Stimulated activated CD4-positive, alpha-beta T cell treated with anti-CD3 and anti-CD28 coated beads, TNF-alpha, amount 100 ng/mL, for 48 hours (primary cell): ENCODE data around the gene TMEM222.

Experiments used
- DNase-seq, 3 donors: peaks; one replicate each; pipeline ENCODE4 v3.0.0-alpha.2; 2020; ENCODE audit warnings: low read depth in 3 of 3

Gene TMEM222

GRCh38 chr1:27359822-27360158 lies 37.8 kb downstream of the TMEM222 start:
- DNase-seq, result no peak

GRCh38 chr1:27360159-27361043 lies 38.4 kb downstream of the TMEM222 start:
- no peak for DNase-seq

DNA sequence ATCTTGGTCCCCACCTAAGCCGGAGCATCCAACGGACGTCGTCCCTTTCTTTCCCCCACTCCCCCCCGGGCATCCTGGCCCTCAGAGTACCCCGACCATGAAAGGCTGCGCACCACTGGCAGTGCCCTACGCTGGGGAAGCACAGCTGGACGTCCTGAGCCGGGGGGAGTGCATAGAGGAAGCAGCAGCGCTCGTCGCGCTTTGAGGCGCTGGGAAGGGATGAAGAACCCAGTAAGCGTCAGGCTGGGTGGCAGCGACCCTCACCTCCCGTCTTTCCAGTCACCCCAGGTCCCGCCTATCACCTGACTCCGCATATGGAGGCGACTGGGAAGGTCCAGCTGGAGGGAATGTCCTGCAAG lies 39.1 kb downstream of the TMEM222 start:
- DNase-seq, result no peak

GRCh38 chr1:27361553-27361952 lies 39.6 kb downstream of the TMEM222 start:
- no peak for DNase-seq

DNA sequence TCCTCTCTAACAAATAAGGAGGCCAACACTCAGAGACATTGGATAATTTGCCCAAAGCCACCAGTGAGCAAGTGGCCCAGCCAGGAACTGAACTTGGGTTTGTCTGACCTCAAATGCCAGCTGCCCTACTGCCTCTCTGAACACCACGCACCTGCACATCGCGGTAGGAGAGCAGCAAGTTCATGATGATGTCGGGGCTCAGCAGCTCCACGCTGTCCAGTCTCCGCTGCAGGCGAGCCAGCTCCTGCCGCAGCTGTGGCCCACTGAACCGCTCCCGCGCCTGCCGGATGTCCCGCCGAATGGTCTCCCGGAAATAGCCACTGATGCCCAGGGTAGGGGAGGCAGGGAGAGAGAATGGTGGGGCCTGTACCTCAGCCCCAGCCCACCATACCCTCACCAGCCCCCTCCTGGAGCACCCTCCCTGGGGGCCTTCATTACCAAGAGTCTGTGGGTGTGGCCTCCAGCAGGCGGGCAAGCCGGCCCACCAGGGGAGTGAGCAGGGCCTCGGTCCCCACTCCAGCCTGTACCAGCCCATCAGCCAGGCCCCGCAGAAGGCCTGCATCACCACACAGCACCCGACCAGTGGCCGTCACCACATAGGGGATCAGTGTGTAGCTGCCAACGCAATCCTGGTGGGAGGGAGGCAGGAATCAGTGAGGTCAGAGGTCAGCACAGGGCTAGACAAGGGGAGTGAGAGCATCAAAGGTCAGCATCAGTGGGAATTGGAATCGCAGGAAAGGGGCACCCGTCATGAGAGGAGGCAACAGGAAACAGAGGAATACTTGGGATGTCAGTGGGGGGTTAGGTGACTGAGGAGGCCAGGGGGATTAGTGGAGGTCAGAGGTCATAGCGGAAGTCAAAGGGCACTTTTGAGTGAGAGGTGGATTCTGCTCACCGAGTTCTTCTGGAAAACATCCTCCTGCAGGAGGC lies 42.1 kb downstream of the TMEM222 start:
- no peak for DNase-seq

- DNase-seq, result no peak
Measured at GRCh38 chr1:27364696-27365371, 42.9 kb downstream of the TMEM222 start.

- DNase-seq, result peak; percentile 63 to 82 (median 69)
Measured at GRCh38 chr1:27365372-27366112, 43.6 kb downstream of the TMEM222 start.

DNA sequence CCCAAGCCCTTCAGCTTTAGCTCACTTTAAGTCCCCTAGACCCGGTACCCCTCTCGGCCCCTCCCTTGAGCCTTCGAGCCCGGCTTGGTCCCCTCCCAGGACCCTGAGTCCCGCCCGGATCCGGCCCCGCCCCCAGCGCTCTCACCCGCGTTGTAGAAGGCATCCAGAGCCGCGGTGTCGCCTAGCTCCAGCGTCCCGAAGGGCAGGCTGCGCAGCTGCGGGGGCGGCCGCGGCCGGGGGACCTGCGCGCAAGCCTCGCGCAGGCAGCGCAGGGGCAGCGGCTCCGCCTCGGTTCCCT lies 44.1 kb downstream of the TMEM222 start:
- peak; percentile 63 to 87 (median 74) for DNase-seq

DNA sequence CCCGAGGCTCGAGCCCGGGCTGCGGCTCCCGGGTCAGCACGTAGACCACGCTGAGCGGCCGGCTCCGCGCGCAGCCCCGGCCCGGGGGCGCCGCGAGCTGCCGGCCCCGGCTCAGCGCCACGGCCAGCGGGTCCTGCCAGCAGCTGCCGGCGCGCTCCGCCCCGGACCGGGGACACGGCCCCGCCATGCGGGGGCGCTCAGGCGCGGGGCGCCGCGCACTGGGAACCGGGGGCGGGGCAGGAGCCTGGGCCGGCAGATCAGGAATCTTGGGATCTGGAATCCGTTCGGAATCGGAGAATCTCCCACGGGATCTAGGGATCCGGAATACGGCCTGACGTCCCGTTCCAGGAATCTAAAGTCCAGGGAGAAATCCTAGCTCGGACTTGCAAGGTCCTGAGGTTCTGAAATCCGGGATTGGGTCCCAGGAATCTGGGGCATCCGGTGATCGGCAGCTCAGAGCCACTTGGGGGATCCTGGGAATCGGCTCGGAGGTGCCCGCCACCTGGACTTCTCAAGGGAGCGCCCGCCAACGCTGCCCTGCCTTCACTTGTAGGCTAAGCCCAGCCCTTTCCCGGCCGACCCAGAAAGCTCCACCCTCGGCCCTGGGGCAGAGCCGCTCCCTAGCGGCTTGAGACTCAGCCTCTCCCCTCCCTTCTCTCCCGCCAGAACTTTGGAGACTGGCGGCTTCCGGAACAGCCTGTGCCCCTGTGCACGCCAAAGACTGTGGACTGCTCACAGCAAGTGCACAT lies 44.6 kb downstream of the TMEM222 start, which contains the start of gene MAP3K6:
TSS of gene MAP3K6 (minus strand) at position 551 of the 749 bp plus-strand sequence. CDS start at position 187, 364 bp downstream.
- peak in 1 of 3 donors; percentile 65 for DNase-seq

- no peak for DNase-seq
Measured at GRCh38 chr1:27367160-27367650, 45.2 kb downstream of the TMEM222 start.

DNA sequence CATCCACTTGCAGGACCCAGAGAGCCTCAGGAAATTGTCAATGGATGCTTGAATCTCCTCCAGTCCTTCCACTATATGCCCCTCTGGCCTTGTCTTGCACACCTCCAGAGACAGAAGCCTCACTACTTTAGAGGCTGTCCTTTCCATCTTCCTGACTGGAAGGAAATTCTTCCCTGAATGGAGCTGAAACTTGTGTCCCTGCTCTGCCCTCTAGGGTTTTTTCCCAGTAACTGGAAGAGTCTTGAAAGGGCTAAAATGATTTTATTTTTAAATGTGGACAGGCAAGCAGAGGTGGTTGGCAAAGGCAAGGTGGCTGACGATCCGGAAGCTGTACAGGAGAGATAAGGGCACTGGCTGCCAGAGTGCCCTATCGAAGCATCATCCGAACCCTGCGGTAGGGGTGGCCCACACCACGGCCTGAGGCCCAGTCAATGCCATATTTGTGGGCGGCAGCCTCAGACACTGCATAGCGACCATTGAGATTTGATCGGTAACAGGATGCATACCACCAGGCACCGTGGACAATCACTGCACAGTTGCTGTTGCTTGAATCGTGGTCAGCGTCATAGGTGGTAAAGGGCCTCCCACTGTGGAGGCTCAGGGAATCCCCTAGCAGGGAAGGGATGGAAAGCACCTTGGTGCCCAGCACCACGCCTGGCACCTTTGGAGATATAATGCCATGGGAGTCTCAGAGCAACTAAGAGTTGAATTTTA lies 47.1 kb downstream of the TMEM222 start:
- DNase-seq, result no peak

DNA sequence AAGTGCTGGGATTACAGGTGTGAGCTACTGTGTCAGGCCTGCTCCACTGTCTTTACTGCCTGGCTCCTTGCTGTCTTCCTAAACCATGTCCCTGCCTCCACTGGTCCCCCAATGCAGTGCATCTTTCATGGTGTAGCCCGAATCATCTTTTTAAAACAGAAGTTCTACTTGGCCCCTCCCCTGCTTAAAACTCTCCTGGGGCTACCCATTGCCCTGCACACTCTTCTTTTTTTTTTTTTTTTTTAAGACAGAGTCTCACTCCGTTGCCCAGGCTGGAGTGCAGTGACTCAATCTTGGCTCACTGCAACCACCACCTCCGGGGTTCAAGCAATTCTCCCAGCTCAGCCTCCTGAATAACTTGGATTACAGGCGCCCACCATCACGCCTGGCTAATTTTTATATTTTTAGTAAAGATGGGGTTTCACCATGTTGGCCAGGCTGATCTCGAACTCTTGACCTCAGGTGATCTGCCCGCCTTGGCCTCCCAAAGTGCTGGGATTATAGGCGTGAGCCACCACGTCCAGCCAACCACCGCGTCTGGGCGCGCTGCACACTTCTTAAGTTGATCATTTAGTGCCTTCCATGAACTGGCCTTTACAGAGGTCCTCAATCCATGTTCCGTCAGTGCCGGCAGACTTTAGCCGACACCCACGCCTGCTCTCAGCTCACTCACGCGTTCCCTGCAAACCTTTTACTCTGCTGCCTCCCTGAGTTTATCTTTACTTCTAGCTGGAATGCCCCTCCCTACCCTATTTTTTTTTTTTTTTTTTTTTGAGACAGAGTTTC lies 50.3 kb downstream of the TMEM222 start:
- no peak for DNase-seq

- DNase-seq, result no peak
Measured at GRCh38 chr1:27372808-27373690, 51.1 kb downstream of the TMEM222 start.

- no peak for DNase-seq
Measured at GRCh38 chr1:27374362-27375086, 52.6 kb downstream of the TMEM222 start, which contains the start of gene FCN3. Gene FCN3 (minus strand): TSS chr1:27374824. CDS start chr1:27374818, 6 bp downstream.

DNA sequence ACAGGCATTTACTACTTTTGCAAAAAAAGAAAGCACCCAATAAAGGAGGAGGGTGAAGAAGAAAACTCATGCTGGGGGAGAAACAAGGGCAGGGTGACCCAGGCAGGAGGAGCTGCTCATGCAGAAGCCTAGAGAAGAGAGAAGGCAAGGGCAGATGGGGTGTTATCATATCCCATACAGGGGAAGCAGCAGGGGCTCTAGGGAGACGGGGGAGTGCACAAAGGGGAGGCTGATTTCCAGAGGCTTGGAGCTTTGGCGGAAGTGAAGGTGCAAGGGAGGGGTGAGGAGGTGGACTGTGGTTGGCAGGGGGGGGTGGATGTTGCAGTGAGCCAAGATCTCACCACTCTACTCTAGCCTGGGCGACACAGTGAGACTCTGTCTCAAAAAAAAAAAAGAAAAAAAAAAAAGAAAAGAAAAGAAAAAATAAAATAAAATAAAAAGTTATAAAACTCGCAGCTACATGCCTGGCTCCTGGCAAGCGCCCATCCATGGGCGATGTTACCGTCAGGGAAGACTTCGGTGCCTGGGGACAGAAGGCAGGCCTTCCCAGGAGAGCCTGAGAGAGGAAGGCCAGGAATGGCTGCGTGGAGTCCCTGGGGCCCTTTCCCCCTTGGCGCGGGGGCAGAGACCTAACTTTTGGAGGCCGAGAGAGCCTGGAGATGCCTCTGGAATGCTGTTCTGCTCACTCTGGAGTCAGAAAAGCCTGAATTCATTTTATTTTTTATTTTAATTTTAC lies 56.0 kb downstream of the TMEM222 start:
- DNase-seq, result no peak

DNA sequence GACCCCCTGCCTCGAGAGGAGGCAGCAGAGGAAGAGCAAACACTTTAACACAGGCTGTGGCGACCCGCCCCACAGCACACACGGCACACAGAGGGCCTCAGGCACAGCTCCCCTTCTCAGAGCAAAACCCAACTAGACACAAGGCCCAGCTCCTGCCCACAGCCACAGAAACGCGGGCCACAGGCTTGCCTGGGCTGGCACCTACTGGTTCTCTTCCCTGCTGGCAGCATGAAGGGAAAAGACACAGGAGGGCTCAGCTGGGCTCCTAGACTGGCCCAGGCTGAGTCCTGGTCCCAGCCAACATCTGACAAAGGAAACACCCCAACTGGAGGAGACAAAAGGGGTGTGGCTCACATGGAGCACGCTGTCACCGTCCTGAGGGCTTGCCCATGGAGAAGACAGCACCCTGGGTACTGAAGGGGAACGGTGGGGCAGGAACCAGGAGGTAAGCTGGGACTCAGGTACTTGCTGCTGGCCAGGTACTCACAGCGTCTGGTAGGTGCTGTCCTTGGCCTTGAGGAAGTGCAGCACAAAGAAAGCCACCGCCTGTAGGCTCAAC lies 57.7 kb downstream of the TMEM222 start:
- DNase-seq, result no peak
